Measurements from ENCODE around the gene OTOP2.

DNA sequence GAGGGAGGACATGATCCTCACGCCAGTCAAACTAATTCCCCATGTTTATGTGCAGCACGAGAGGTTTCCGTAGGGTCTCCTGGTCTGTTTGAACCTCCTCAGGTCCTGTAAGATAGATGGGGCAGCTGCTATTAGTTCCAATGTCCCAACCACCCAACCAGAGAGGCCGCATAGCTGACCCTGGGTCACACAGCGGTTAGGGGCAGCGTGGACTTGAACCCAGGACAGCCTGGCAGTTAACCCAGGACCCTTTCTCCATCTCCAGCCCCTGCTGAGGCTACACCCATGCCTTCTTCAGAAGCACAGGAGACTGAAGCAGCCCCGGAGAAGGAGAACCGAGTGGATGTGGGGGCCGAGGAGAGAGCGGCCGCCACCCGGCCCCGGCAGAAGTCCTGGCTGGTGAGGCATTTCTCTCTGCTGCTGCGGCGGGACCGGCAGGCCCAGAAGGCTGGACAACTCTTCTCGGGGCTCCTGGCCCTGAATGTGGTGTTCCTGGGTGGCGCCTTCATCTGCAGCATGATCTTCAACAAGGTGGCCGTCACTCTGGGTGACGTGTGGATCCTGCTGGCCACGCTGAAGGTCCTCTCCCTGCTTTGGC, 17.2 kb downstream of the OTOP2 start:
- TF ChIP-seq, protein P1, sequence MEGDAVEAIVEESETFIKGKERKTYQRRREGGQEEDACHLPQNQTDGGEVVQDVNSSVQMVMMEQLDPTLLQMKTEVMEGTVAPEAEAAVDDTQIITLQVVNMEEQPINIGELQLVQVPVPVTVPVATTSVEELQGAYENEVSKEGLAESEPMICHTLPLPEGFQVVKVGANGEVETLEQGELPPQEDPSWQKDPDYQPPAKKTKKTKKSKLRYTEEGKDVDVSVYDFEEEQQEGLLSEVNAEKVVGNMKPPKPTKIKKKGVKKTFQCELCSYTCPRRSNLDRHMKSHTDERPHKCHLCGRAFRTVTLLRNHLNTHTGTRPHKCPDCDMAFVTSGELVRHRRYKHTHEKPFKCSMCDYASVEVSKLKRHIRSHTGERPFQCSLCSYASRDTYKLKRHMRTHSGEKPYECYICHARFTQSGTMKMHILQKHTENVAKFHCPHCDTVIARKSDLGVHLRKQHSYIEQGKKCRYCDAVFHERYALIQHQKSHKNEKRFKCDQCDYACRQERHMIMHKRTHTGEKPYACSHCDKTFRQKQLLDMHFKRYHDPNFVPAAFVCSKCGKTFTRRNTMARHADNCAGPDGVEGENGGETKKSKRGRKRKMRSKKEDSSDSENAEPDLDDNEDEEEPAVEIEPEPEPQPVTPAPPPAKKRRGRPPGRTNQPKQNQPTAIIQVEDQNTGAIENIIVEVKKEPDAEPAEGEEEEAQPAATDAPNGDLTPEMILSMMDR (IDR thresholded peaks at IDR 0.05): no peak
- no peak for TF ChIP-seq POLR2AphosphoS5 (IDR thresholded peaks at IDR 0.05; ENCODE audit: insufficient read depth in 1 of 2, low read depth in 1 of 2)
